Retina (tissue), 1 donor: Measurements from ENCODE around the gene PSD2.
A peak's percentile ranks its signal among the peaks of the same experiment; 100 is the strongest.

Experiments
- DNase-seq: peaks from one replicate; pipeline ENCODE4 v3.0.0-alpha.2; 2016

PSD2 gene

DNA sequence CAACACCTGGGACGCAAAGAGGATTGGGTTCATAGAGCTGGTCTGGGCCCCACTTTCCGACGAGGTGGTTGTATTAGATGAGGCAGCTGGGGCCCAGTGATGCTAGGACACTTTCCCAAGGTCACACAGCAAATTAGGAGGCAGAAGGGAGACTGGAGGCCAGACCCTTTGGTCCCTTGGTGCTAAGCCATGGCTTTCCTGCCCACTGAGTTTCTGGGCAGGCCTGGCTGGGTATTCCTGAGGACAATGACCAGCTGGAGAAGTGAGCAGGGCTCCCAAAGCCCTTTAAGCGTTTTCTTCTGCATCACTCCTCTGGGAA, 66.2 kb downstream of the PSD2 start:
- no peak for DNase-seq

DNA sequence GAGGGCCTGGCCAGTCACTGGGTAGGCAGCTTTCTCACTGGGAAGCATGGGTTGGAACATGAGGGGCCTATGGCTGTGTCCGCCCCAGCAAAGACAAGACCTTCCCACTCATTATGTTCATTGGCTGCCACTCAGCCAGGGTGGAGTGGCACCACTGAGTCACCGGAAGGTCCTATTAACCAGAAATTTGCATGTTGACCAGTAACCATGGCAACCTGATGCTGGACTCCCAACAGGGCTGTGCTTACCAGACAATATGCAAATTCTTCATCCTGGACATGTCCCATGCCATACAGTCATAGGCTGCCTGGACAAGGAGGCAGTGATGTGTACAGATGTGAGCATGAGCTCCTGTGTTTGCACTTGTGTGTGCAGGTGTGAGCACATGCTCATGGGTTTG, 66.7 kb downstream of the PSD2 start:
- no peak for DNase-seq

DNA sequence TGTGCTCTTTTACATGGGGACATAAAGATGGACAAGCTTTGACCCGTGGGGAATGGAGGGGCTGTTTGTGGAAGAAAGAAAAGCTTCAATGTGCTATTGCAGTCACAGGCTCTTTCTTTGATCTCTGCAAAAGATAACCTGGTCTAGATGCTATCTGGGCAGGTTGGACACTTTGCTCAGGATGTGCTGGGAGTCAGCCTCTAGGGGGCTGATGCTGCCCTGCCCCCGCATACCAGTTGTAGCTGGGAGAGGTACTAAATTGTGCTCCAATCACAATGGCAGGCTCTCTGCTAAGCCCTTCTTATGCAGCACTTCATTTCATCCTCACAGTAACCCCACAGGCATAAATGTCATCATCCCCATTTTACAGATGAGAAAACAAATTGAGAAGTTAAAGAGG, 67.2 kb downstream of the PSD2 start:
- no peak for DNase-seq

DNA sequence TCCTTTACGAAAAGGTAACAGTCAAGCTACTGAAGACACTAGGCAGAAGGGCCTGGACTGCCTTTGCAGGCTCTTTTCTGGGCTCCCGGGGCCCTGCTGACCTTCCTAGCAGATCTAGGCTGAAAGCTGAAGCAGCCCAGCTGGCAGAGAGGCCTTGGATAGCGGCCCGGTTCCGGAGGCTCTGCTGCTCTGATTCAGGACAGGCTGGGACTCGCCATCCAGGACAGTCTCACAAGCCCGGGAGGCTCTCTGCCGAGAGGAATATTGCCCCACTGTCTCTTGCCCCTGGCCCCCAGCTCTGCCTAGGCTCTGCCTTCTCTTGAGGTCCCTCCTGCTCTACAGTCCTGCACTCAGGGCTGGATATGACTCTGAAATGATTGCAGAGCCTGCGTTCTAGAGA, 67.8 kb downstream of the PSD2 start:
- DNase-seq, result no peak

DNA sequence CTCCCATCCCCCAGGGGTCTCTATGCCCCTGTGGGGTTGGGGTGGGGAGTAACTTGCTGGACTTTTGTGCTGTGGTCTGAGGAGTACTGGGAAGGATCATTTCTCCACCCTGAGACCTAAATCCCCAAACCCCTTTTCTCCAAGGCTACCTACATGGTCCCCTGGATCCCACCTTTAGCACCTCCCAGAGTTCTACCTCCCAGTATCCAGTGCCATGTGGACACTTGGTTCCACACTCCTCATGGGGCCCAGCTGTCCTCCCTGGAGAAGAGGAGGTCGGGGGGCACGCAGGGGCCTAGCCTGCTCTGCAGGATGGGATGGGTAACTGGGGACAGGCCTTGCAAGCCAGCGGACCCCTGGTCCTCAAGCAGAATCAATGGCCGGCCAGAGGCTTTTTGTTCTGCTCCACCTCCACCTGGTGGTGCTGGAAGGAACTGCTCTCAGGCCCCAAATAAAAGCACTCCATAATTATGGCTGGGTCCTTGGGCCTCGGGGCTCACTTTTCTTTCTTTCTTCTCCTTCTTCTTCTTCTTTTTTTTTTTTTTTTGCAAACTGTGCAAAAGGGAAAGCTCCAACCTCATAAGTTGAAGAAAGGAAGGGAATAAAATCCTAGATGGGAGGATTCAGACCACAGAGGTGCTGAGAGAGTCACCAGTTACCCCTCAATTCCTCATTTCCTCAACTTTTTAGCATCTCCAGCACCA, 68.4 kb downstream of the PSD2 start:
- peak; percentile 80 for DNase-seq

DNA sequence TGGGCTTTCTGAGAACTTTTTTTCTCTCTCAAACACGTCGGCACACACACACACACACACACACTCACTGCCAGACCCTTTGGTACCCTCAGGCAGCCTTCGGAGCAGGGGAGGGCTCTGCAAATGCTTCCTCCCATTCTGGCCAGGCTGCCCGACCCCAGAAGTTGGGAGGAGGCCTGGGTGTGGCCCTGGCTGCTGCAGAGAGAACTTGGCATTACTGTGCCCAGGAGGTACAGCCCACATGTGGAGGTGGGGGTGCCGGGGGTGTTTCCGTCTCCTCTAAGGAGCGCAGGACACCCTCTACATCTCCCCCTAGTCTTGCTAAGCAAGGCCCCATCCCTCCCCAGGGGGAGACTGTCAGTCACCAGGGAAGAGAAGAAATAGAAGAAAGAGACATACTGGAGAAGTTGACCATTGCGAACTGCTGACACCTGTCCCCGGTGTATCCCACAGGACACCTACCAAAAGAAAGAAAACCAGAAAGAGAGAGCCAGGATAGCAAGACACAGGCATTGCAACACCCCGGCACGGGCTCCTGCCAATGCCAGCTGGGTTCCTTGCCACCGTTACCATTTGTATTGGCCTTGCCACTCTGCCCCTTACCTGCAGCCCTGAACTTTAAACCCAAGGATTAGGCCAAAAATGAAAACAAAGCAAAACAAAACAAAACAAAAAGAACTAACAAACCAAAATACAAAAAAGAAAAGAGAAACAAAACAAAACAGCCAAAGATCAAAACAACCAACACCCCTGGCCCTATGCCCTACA, 69.3 kb downstream of the PSD2 start:
- no peak for DNase-seq

DNA sequence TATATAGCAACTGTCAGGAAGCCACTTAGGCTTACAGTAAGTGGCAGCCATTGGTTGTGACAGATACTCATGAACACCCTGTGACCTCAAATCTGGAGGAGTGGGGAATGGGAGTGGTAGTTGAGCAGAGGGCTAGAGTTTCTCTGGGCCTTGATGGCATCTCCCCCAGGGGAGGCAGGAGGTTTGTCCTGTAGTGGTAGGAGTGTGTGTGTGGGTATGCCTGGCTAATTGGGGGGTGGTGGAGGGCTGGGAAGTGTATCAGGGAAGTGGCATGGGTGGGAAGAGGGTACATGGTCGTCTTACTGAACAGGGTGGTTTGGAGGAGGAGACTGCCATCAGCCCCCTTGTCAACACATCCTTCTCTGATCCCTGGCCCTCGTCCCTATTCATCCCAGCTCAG, 71.5 kb downstream of the PSD2 start:
- no peak for DNase-seq

DNA sequence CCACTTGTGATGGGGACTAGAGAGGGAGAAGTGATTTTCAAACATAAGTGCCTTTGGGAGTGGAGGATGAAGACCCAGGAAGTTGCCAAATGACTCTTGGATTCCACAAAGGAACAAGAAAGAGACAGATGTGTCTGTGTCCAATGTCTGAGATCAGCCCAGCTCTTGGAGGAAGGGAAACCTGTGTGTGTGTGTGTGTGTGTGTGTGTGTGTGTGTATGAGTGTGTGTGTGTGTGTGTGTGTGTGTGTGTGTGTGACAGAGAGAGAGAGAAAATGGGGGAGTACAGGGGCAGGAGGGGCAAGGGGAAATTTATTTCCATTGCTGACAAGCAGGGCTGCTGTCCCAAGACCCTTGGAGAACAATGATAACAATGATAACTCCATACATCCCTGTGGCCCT, 72.0 kb downstream of the PSD2 start:
- no peak for DNase-seq

DNA sequence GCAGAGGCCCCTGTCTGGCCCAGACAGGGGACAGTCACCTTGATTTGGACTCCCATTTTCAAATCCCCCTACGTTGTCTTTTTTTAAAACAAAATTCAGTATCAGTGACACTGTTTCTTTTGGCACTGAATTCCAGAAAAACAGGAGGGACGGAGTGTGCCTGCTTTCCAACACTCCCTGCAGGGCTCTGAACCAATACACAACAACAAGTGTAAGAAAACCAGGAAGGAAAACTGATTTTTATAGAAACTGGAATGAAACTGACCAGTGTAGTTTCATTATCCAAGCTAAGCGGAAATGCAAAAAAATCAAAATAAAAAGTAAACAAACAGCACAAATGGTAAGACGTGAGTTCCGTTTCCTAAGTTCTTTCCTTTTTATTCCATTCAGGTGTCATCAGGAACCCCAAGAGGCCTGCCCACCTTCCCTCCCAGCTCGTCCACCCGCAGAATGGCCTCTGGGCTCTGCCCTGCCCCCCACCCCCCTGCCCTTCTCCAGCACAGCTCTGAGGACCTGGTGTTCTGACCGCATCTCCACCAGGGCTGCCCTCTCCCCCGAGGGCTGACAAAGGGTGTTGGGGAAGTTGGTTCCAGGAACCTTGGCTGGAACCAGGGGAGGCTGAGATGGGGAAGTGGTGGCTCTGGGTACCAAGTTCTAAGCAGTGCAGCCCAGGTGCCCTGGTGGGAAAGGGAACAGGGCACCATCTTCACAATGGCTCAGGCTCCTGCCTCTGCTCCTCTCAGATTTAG, 73.6 kb downstream of the PSD2 start:
- DNase-seq, result no peak

DNA sequence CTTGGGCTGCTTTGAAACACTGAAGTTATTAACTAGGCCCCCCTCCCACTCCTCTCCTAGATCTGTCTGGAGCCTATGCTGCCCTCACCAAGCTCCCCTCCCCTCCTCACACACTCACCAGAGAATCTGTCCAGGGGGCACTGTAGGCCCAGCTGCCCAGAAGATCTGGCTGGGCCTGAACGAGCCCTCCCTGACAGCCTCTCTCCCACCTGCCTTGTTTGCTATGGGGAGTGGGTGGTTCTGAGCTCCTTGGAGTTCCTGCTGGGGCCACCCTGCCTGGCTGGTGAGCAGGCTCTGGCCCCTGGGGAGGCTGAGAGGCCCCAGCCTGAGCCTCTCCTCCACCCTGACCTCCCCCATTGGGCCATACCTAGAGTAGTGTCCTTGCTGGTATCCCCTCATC, 75.1 kb downstream of the PSD2 start:
- no peak for DNase-seq

DNA sequence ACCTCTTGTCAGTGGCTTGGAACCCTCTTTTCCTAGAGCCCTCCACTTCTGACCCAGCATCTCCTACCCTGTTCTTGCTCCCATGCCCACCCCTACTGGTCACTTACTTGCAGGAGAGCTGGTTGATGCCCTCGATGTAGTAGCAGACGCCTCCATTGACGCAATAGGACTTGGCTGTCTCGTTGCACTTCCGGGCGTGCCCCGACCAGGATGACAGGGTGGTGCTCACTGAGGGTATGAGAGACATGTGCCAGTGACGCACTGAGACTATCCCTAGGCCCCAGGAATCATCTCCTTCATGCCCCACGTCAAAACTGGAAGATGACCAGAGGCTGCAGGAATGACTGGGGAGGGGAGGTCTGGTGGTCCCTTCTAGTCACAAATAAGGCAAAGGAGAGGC, 76.0 kb downstream of the PSD2 start:
- DNase-seq, result no peak

DNA sequence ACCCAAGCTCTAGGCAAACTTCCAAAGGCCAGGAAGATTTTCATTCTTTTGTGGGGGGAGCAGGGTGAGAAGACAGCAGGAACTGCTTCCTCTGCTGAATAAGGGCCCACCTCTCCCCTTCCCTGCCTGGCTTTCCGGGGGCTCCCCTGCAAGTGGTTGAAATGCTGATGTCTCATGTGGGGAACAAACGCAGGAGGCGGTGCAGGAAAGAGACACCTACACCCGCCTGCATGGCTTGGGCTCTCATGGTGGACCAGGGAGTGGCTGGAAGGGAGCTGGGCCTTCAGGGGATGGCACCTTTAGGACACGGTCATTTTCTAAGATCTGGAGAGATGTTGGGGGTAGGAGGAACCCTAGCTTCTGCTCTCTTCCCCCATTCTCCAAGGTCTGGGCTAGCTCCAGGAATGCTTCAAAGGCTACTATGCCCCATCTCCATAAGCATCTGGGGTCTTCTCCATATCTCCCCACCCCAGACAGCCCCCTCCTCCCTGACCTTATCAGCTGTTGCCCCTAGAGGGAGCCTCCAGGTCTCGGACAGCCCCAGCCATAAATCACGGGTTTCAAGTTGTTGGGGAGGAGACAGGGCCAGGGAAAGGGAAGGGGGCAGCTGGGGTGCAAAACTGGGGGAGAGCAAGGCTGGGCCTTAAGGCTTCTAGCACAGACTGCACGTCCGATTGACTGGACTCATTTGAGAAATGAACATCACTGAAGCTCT, 76.6 kb downstream of the PSD2 start:
- no peak for DNase-seq

DNA sequence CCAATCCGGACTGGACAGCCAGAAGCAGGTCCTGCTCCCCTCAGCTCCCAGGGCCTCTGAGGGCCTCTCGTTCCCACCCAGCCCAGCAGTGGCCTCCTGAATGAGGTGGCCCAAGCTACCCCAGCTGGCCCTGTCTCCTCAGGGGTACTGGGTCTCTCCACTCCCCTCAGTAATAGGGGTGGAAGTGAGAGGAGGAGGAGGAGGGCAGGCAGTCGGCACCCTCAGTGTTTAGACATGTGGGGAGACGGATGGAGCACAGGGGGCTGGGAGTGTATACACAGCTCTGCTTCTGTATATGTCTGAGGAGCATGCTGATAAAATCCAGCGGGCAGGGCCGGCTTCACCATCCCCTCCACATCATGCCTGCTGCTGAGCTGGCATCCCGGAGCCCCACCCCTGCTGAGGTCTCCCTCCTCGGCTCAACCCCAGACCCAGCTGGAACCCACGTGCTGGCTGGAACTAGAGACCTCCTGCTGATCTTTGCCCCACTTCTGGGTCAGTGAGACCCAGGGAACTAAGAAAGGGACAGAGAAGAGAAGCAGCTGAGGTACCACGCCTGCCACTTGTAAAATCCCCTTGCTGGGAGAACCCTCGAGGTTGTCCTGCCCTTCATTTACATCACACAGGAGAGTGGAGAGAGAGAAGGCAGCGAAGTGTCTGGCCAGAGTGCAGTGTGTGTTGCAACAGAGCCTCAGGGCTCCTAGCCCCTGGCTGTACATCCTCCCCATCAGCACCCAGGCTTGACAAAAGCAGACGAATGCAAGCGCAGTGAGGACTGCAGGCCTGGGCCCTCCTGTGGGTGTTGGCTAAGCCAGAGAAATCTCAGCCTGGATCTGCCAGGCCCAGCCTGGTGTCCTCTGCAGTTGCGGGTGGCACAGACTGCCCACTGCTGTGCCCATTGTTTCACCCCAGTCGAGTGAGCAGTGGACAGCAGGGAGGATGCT, 77.5 kb downstream of the PSD2 start:
- DNase-seq, result peak; percentile 46

DNA sequence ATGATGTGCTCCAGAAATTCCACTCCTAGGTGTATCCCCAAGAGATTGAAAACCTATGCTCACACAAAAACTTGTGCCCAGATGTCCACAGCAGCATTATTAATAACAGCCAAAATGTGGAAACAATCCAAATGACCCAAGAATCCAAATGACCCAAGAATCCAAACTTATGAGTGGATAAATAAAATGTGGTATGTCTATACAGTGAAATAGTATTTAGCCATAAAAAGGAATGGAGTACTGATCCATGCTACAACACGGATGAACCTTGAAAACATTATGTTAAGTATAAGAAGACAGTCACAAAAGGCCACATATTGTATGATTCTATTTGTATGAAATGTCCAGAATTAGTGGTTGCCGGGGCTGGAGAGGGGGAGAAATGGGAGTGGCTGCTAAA, 80.3 kb downstream of the PSD2 start:
- DNase-seq, result no peak

DNA sequence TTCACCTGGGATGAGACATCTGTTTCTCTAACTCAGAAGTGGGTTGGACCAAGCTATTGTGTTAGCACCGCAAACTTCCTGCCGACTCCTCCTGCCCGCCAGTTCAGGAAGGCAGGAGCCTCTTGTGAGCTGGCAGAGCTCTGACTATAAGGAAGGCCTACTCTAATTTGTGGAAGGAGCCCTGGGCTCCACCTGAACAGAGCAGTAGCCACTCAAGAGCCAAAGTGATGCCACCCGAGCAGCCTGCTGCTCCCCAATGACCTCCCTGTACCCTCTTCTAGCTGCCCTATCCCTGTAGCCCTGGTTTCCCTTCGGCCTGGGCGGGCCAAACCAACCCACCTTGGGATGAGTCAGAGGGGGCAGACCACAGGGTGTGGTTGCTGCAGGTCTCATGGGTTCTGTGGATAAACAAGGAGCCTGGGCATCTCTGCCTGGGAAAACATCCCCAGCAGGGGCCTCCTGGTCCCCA, 81.6 kb downstream of the PSD2 start:
- no peak for DNase-seq

DNA sequence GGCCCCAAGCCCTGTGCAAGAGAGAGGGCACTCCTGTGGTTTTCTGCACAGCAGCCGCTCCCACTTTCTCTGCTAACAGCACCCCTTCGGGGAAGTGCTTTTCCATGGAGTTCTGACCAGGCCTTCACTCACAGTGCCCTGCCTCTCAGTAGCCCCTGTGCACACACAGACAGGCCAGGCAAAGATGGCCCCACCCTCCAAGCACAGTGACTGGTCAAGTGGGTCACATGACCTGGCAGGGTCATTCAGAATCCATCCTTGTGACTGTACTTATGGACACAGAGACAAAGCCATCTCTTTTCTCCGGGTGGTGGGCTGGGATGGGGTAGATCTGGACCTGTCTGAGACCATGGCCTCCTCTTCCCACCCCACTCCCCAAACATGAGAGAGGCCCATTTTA, 82.5 kb downstream of the PSD2 start:
- no peak for DNase-seq

DNA sequence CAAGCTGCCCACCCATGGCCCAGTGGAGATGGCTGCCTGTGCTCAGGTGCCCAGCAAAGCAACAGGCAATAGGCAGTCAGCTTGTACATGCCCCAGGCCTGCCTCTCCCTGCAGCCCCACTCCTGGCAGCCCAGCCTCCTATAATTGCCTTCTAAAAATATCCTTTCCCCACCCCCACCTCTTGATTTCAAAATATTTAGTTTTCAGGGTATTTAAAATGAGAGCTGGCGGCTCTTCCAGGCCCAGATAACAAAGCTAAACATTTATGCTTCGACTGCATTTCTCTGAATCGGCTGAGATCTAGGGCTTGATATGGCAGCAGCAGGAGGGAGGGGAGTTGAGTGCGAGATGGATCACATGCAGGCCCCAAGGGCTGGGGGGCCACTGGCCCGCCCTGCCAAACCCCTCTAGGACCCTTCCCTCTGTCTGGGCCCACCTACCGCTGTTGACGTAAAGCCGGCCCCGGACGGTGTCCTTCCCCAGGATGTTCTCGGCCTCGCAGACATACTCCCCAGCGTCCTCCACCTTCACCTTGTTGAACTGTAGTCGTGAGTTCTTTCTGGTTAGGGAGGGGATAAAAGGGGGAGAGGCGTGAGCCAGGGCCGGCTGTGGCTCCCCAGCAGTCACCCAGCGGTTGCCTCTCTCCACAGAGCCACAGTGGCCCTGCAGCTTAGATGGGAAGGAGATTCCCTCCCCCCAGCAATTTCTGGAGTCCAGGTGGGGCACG, 85.0 kb downstream of the PSD2 start:
- DNase-seq, result no peak

DNA sequence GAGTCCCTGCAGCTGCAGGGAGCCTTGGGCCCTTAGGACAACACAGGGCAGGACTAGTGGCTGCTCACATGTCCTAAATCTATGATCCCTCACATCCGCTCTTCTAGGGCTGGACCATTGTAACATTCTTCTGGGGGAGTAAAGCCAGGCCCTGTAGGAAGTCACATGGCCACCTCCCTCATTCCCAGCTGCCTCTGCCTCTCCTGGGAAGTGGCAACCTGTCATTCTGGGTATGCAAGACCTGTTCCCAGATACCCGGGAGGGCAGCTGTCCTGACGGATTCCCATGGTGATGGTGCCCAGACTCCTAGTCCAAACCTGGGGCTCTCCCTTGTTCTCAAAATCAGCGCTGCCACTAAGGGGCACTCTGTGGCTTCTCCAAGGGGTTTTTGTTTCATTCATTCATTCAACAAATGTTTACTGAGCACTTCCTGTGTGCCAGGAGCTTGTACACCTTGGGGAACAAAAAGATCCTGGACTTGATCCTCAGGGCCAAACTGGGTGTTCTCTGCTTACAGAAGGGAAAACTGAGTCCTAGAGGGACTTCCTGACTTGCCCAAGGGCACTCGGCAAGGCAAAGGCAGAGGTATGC, 85.6 kb downstream of the PSD2 start:
- no peak for DNase-seq

DNA sequence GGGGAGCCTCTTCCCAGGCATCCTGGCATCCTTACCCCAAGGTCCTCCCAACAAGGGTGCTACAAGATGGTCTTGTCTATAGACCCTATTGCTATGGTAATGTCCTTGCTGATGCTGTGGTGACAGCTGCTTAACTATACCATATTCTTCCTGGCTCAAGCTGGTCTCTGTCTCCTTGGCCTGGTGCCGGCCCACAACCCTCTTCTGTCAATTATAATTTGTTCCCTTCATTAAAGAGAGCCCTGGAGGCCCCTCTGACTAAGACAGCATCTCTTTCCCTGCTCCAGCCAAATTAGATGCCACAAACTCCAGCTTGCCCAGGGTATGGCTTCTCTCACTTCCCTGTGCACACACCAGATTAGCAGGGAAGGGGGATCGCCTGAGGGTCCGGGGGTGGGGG, 86.7 kb downstream of the PSD2 start:
- DNase-seq, result no peak

DNA sequence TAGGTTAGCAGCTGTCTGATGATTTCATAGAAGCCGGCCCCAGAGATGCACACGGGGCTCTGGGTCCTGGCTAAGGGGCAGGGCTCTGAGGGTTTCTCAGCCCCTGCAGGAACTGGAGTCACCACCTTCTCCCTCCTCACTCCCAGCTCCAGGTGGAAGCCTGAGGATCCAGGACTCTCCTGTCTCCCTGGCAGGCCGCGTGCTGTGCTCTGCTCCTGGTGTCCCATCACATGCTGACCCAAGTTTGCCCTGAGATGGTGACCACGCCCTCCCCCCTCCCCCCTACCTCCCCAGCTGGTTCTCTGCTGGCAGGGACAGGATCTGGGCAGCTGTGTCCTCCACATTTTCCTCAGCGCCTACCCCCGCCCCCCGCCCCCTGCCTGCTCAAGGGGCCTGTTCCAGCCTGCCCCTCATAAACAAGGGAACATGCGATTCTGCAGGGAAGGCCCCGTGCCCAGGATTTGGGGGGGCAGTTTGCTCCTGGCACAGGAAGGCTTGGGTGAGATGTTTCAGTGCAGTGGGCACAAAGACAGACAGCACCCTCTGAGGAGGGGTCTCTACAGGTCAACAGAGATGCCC, 87.4 kb downstream of the PSD2 start:
- DNase-seq, result no peak

DNA sequence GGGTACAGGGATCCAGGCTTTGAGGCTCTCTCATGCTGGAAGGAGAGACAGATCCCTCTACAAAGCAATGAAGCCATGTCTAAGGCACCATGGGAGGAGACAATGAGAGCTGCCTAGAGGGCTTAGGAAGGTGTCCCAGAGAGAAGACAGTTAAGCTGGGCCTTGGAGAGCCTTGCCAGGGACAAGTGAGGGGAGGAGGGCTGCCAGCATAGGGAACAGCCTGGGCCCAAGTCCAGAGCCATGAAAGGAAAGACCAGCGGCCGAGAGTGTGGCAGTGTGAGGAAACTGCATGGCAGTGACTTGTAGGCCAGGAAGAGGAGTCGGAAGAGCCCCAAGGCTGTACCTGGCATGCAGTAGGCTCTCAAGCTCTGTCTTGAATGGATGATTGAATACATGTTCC, 88.5 kb downstream of the PSD2 start:
- no peak for DNase-seq
